ENCODE measurements around the gene BTG1.

DNA sequence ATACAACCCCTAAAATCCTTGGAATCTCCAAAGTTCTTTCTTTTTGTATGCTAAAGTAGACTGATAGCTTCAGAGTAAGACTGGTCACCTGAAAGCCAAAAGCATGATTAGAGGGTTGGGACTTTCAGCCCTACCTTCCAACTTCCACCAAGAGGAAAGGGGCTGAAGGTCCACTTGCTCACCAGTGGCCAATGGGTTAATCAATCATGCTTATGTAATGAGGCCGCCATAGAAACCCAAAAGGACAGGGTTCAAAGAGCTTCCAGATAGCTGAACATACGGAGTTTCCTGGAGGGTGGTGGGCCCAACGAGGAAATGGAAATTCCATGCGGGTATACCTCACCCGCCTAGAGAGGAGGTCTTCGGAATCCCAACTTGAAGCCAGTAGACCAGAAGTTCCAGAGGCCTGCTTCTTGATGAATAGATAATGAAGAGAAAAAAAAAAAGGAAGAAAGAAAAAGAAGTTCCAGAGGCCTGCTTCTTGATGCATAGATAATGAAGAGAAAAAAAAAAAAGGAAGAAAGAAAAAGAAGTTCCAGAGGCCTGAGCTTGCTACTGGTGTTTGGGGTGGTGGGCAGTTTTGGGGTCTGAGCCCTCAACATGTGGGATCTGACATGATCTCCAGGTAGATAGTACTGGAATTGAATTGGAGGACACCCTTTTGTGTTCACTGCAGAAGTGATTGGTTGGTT, 11.2 kb upstream of the BTG1 start:
- TF ChIP-seq, protein P1, sequence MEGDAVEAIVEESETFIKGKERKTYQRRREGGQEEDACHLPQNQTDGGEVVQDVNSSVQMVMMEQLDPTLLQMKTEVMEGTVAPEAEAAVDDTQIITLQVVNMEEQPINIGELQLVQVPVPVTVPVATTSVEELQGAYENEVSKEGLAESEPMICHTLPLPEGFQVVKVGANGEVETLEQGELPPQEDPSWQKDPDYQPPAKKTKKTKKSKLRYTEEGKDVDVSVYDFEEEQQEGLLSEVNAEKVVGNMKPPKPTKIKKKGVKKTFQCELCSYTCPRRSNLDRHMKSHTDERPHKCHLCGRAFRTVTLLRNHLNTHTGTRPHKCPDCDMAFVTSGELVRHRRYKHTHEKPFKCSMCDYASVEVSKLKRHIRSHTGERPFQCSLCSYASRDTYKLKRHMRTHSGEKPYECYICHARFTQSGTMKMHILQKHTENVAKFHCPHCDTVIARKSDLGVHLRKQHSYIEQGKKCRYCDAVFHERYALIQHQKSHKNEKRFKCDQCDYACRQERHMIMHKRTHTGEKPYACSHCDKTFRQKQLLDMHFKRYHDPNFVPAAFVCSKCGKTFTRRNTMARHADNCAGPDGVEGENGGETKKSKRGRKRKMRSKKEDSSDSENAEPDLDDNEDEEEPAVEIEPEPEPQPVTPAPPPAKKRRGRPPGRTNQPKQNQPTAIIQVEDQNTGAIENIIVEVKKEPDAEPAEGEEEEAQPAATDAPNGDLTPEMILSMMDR (conservative IDR thresholded peaks at IDR 0.05; ENCODE audit: low read length): no peak
- no peak for TF ChIP-seq EZH2phosphoT487 (IDR thresholded peaks at IDR 0.05; ENCODE audit: borderline replicate concordance, low read depth, low read length)
